ENCODE data around the gene MTA1.

DNA sequence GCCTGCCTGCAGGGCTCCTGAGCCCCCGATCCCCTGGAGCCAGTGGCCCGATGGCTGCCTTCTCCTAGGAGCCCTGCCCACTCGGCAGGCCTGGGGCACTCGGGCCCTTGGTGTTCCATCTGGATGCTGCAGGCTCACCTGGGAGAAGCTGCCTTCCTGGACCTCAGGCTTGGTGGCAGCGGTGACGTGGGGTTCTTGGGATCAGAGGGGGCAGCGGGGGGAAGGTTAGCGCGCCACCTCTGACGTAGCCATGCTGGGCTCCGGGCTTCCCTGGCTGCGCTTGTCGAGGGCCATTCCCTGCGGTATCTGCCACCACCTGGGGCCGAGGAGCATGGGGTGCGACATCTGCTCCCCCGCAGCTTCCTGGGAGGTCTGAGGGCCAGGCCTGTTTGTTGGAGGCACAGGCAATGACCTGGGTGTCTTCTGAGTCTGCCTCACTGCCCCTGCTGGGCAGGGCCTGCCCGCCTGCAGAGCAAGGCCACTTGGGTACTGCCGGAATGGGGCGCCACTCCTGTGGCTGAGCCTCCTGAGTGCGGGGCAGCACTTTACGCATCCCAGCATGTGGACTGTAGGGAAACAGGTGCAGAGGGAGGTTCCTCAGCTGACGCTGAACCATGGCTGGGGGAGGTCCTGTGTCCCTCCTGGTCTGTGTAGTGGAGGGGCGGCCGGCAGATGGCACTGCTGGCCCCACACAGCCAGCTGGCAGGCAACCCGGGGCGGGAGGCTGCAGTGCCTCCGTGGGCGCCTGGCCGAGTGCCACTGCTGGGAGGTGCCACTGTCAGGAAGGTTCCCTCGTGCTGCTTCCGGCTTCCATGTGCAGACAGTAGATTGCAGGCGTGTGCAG, 20.3 kb downstream of the MTA1 start:
- TF ChIP-seq SUZ12 (IDR thresholded peaks at IDR 0.05; ENCODE audit: extremely low read depth, insufficient read depth, insufficient read length) (no peak), ZNF274 (IDR thresholded peaks at IDR 0.05; ENCODE audit: low read depth, low read length) (no peak)
